ENCODE measurements around the gene TLE5.

DNA sequence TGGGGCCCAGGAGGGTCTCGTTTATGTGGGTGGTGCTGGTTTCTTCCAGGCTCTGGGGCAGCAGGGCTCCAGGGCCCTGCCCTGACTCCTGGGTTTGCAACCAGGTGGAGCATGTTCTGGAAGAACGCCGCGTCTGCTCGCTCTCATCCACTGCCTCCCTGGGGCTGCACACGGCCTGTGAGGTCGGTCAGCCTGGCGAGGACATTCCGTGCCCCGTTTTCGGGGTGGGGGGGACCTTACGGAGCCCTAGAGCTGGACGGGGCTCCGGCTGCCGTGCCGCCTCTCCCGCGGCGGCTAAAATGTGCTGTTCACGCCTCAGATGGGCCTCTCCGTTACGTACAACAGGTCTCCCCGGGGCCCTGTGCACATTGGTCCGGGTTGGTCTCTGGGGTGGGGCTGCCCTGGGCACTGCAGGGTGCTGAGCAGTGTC lies 35.2 kb upstream of the TLE5 start:
- TF ChIP-seq, protein P1, sequence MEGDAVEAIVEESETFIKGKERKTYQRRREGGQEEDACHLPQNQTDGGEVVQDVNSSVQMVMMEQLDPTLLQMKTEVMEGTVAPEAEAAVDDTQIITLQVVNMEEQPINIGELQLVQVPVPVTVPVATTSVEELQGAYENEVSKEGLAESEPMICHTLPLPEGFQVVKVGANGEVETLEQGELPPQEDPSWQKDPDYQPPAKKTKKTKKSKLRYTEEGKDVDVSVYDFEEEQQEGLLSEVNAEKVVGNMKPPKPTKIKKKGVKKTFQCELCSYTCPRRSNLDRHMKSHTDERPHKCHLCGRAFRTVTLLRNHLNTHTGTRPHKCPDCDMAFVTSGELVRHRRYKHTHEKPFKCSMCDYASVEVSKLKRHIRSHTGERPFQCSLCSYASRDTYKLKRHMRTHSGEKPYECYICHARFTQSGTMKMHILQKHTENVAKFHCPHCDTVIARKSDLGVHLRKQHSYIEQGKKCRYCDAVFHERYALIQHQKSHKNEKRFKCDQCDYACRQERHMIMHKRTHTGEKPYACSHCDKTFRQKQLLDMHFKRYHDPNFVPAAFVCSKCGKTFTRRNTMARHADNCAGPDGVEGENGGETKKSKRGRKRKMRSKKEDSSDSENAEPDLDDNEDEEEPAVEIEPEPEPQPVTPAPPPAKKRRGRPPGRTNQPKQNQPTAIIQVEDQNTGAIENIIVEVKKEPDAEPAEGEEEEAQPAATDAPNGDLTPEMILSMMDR (conservative IDR thresholded peaks at IDR 0.05; ENCODE audit: low read depth, low read length) = no peak
- no peak for TF ChIP-seq MAZ (IDR thresholded peaks at IDR 0.05; ENCODE audit: borderline replicate concordance, low read depth, low read length)
- TF ChIP-seq POLR2A (IDR thresholded peaks at IDR 0.05; ENCODE audit: low read depth, low read length) = no peak
- TF ChIP-seq, protein P2, sequence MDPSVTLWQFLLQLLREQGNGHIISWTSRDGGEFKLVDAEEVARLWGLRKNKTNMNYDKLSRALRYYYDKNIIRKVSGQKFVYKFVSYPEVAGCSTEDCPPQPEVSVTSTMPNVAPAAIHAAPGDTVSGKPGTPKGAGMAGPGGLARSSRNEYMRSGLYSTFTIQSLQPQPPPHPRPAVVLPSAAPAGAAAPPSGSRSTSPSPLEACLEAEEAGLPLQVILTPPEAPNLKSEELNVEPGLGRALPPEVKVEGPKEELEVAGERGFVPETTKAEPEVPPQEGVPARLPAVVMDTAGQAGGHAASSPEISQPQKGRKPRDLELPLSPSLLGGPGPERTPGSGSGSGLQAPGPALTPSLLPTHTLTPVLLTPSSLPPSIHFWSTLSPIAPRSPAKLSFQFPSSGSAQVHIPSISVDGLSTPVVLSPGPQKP (IDR thresholded peaks at IDR 0.05; ENCODE audit: borderline replicate concordance, low read depth, low read length) = no peak
- no peak for TF ChIP-seq MXI1 (IDR thresholded peaks at IDR 0.05; ENCODE audit: borderline replicate concordance, low read depth, low read length)
- no peak for TF ChIP-seq RAD21 (IDR thresholded peaks at IDR 0.05; ENCODE audit: low read length)
- TF ChIP-seq CHD1 (IDR thresholded peaks at IDR 0.05; ENCODE audit: low read depth, low read length) = no peak
- no peak for TF ChIP-seq BHLHE40 (IDR thresholded peaks at IDR 0.05; ENCODE audit: low read depth, low read length)

Measured in IMR-90 (cell line).